NCI-H1092 (cell line): ENCODE data around the gene PNP.

Experiments
- DNase-seq: peaks from one replicate; lab custom pipeline; 2025; lab: John Stamatoyannopoulos, UW

Gene PNP

DNA sequence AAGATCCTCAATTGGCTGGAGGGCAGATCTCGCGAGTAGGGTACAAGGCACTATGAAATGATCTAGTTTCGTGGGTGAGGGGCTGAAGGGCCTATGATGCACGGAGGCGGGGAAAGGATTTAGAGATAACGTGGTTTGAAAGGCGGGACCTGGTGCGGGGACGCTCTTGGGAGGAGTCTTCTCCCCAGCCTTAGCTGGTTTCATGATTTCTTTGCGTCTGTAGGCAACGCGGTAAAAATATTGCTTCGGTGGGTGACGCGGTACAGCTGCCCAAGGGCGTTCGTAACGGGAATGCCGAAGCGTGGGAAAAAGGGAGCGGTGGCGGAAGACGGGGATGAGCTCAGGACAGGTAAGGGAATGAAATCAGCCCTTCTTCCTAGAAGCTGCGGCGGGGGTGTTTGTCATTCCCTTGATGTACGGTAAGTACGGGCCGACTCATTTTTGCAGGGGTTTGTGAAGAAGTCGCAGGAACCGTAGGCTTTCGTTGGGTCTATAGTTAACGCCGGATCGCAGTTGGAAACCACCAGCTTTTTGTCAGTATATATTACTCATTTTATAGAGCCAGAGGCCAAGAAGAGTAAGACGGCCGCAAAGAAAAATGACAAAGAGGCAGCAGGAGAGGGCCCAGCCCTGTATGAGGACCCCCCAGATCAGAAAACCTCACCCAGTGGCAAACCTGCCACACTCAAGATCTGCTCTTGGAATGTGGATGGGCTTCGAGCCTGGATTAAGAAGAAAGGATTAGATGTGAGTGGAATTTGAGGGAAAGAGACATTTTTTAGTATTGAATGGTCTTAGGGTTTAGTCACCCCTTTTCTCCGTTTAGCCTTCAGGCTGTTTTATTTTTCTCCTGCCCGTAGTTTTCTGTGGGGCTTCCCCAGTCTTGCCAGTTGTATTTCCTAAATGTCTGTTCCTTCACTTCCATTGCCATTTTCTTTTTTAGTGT is 13.6 kb upstream of the PNP start:
- peak; percentile 87 for DNase-seq

DNA sequence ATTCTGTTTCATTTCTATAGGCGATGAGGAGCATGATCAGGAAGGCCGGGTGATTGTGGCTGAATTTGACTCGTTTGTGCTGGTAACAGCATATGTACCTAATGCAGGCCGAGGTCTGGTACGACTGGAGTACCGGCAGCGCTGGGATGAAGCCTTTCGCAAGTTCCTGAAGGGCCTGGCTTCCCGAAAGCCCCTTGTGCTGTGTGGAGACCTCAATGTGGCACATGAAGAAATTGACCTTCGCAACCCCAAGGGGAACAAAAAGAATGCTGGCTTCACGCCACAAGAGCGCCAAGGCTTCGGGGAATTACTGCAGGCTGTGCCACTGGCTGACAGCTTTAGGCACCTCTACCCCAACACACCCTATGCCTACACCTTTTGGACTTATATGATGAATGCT is 12.2 kb upstream of the PNP start:
- DNase-seq = no peak

- DNase-seq = no peak
Measured at GRCh38 chr14:20458031-20458789, 11.0 kb upstream of the PNP start.

DNA sequence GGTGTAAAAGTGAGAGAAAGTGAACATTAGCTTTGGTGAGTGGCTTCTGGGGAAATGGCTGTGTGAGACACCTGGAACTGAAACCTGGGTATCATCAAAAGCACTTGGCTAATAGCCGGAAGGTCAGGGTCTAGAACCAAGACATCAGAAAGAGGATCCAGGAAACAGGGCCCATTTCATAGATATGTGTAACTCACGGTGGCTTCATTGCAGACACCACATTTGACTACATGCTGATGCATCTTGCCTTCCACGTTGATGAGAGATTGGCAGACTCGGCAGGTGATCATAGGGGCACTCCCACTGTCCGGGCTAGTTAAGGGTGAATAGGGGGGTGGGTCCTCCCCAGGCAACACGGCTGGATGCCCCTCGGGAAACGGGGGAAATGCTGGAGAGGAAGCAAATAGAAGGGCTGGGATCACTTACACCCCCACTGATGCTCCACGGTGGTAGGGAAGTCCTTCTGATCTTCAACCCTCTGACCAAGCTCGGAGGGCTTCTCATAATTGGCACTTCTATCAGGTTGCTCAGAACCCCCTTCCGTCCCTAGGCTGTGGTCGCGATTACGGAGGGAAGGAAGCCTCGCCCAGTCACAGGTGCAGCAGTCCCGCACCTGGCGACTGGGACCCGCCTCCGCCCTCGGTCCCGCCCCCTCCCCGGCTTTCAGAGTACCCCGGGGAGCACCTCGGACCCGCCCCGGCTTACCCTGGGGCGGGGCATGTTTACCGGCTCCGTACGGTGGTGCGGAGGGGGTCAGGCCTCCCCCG is 8.6 kb upstream of the PNP start:
- no peak for DNase-seq

DNA sequence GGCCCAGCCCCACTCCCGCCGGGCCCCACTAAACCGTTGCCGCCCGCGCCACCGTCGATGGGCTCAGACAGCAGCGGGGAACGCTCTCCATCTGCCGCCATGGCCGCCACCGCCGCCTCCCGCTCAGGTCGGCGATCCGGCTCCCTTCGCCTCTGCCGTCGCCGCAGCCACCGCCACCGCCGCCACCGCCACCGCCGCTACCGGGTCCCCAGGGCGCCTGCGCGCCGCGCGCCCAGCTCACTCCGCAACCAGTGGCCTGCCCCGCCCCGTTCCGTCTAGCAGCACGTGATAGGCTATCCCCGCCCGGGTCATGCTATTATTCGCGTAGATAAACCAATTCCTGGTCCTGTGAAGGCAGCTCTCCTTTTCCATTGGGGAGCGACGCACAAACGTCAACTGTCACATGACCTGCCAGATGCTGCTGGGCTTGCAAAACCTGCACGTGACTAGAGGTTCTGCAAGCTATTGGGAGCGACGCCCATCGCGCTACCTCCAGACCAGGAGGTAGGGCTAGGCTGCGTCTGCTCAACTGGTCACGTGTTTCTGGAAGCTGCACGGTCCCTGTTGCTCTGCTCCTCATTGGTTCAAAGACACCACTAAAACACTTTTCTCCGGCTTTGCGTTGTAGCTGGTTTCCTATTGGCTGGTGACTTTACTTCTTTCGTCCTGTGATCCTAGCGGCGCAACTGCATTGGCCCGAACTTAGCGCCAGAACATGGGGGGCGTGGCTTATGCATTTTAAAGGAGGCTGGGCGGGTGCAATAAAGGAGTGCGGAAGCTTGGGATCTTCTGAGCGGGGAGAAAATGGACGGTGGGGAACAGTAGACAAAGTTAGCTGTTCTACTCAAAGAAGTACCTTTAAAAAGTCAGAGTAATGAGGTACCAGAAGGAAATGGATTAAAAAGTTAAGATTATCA is 7.7 kb upstream of the PNP start, which contains the start of gene PIP4P1:
PIP4P1 (minus strand) TSS at position 210 of the 917 bp plus-strand sequence; CDS start at position 101, 109 bp downstream.
- DNase-seq = peak; percentile 100

- no peak for DNase-seq
Measured at GRCh38 chr14:20468764-20469241, 403 bp upstream of the PNP start.

DNA sequence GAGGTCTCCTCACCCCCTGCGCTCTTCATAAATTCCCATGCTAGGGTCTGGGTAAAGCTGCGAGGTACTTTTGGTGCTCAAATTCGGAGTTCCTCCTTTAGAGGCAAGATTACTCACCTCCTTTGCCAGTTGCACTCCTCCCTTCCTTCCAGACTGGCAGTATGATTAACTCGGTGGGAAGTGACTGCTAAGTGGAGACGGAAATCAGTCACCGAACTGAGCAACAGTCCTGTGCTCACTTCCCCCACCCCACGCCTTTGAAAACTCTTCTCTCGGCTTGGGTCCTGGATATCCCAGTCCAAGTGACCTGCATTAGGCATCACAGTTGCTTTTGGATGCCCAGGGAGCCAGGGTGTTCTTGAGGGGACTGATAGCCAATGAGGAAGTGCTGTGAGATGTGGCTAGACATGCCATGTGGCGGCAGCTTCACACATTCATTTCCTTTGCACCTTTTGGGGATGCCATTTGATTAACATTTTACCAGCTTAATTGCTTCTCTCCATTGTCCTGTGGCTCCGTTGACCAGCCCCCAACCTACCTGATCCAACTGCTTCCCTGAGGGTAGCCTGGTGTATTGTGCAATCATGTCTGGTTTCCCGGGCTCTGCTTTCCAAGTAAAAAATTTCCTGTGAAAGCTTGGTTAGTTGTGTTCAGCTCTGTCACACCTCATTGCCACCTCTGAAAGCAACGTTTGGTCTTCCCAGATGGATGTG is 840 bp downstream of the PNP start:
- no peak for DNase-seq

DNA sequence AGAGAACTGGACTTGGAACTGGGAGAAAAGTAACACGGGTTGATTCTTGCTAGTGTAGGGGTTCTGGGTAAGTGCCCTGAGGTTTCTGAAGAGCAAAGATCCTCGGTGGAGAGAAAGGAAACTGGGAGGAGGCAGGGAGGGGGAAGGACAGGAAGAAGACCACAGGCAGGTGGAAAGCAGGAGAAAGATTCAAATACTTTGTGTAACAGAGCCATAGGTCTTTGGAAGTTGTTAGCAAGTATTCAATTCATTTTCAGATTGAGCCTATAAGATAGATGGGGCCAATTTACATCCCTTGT is 1.3 kb downstream of the PNP start:
- DNase-seq = no peak

DNA sequence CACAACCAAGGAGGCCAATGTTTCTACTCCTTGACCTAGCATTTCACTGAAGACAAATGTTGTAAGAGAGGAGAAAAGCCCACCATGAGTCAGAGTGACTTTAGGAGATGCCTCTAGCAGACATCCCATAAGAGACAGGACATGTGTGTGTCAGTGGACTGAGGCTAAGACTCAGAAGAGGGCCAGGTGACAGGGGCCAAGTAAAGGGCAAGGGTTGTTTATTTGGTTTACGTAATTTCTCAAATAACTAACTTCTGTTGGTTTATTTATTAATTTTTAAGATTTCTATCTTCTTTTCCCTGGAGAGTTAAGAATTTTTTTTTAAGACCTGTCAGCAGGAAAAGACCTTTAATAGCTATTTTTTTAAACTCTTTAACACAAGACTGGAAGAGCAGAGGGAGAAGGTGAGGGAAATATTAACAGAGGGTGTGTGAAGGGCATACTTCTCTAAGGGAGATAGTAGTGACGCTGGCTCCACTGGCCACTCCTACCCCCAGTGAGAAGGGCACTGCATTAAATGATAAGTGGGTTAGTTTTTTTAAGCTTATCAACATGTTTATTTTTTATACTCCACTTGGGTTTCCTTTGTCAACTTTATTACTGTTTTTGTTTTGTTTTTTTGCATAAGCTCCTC is 3.4 kb downstream of the PNP start:
- no peak for DNase-seq

- no peak for DNase-seq
Measured at GRCh38 chr14:20476776-20477175, 7.6 kb downstream of the PNP start.

- no peak for DNase-seq
Measured at GRCh38 chr14:20477211-20477876, 8.1 kb downstream of the PNP start.

DNA sequence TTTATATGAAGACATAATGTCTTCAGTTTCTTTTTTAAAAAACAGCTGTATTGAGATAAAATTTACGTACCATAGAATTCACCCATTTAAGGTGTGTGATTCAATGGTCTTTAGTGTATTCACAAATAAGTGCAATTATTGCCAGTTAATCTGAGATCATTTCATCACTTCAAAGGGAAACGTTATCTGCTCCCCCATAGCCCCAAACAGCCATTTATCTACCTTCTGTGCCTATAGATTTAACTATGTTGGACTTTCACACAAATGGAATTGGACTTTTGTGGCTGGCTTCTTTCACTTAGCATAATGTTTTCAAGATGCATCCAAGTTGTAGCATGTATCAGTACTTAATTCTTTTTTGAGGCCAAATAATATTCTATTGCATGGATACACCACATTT is 9.7 kb downstream of the PNP start:
- DNase-seq = no peak

DNA sequence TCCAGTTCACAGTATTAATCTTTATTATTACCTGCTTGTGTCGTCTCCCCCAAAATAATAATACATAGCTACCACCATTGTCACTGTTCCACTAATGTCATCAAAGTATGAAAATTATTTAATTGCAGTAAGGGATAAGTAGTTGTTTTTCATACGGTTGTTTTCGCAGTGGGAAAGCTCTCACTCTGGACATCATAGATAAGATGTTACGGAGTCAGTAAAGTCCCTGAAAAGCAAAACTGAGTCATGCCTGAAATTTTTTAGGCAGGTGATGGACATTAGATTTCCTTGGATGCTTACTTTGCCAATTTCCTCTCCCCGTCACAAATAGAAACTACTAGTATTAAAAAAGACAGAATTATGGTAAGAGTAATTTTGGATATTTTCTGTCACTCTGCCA is 13.2 kb downstream of the PNP start:
- DNase-seq = no peak

GRCh38 chr14:20485900-20486299 is 16.7 kb downstream of the PNP start:
- no peak for DNase-seq

- no peak for DNase-seq
Measured at GRCh38 chr14:20486684-20487395, 17.6 kb downstream of the PNP start.

GRCh38 chr14:20487396-20487725 is 18.2 kb downstream of the PNP start:
- DNase-seq = no peak

GRCh38 chr14:20489093-20489994 is 20.1 kb downstream of the PNP start:
- no peak for DNase-seq

GRCh38 chr14:20490563-20490962 is 21.4 kb downstream of the PNP start:
- DNase-seq = no peak
